ENCODE data around the gene ZSWIM7.

- TF ChIP-seq GATA3 (IDR thresholded peaks at IDR 0.05; ENCODE audit: low read depth, low read length) (no peak), GATA2 (IDR thresholded peaks at IDR 0.05; ENCODE audit: low read depth, low read length) (no peak)
Observed at GRCh38 chr17:15947976-15948752, 51.3 kb downstream of the ZSWIM7 start.

Measured in SH-SY5Y (cell line).